ENCODE measurements around the gene ENOPH1.
"Not testable (repeated sequence)": the region's sequence is repeated elsewhere in the genome, so short reads cannot be mapped to it uniquely, and the experiment has no call there.

The ENOPH1 gene

DNA sequence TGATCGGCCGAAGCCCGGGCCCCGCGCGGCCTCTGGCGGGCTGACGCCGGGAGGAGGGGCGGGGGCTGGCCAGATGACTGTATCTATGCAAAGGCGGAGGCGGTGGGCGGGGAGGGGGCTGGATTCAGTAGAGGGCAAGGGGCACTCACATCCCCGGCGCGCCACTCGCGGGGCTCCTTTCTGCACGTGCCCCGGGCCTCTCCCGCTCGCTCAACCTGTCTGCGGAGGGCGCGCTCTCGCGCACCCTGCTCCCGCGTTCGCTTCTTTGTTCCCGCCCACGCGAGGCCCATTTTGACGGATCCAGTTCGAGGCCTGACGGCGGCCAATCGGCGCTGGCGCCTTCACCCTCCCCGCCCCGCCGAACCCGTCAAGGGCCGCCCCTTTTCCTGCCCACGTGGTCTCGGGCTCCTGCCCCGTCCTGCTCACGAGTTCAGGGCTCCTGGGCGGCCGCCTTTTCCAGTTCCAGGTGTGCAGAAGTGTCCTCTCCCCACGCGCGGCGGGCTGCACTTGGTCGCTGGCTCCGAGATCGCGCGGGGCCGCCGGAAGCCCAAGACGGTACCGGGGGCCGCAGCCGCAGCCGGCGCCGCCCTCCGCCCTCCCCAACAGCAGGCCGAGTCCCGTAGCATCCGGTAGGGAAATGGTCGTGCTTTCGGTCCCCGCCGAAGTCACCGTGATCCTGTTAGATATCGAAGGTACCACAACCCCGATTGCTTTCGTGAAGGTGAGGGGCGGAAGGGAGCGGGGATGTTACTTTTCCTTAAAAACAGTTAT lies at the start of gene ENOPH1, which contains the start of gene HNRNPDL:
Gene ENOPH1 (plus strand): TSS at position 398 of the 771 bp plus-strand sequence. CDS start 240 bp downstream, at position 638.
Gene HNRNPDL (minus strand): TSS at position 270 of the 771 bp plus-strand sequence. CDS start 772 bp downstream, outside the sequence.
- FAIRE-seq = no peak

DNA sequence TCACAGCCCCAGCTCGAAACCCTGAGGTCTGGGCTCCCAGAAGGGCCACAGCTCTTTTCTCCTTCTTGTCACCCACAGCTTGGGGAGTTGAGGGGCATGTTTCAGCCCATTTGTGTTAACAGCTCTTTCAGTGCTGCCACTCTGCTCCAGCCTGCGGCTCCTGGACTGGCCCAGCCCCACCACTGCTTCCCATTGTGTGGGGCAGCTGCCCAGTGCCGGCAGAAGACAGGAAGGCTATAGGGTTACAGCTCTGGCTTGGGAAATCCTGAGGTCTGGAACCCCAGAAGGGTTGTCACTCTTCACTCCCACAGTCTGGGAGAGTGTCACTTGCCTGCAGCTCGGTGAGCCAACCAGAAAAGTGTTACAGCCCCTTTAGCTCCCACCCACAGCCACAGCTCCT lies 49.6 kb upstream of the ENOPH1 start:
- no peak for FAIRE-seq

DNA sequence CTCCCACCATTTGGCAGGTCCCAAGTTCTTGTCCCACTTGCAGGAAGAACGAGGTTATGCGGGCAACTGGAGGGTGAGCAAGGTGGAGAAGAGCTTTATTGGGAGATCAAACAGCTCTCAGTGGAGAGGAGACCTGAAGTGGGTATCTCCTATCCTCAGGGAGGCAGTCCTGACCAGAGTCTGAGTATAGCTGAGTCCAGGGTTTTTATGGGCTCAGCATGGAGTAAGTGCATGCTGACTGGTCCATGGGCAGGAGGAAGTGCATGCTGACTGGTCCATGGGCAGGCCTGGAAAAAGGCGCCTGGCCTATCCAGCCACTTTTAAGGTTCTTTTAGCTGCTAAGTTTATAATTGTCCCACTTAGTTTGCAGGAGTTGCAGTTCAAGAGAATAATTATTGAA lies 49.2 kb upstream of the ENOPH1 start:
- no peak for FAIRE-seq

DNA sequence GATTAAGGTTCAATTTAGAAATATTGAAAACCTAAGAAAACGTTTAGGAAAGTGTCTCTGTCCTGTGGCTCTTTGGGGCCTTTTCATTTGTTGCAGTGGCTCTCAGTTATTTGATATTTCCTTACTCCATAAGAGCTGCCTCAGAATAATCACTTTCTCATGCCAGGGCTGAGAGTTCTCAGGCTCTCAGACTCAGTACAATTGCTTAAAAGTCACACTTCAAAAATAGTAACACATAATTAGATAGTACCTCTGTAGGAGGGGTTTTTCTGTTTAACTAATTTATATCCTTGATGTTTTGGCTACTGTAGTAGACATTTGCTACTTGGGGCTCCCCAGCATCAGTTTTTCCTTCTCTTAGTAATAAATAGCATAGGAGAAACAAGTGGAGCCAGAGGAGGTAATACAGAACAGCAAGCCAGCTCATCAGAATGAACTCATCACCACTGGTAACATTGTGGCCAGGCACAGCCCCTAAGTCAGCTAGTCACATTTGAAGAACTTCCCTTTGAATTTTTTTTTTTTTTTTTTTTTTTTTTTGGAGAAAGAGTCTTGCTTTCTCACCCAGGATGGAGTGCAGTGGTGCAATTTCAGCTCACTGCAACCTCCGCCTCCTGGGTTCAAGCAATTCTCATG lies 48.6 kb upstream of the ENOPH1 start:
- no peak for FAIRE-seq

DNA sequence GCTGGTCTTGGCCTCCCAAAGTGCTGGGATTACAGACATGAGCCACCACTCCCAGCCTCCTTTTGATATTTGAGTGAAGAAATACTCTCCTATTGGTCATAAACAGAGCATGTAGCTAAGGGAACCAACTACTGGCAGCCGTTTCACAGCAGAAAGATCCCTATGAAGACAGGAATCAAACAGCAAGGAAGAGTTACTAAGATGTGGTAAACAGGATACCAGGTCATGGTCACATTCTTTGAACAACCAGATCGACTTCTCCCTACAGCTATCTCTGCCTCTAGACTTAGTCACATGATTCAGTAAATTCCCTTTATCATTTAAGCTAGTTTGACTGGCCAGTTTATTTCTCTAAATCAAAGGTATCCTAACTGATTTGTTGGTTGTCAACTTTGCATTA lies 47.6 kb upstream of the ENOPH1 start:
- no peak for FAIRE-seq

DNA sequence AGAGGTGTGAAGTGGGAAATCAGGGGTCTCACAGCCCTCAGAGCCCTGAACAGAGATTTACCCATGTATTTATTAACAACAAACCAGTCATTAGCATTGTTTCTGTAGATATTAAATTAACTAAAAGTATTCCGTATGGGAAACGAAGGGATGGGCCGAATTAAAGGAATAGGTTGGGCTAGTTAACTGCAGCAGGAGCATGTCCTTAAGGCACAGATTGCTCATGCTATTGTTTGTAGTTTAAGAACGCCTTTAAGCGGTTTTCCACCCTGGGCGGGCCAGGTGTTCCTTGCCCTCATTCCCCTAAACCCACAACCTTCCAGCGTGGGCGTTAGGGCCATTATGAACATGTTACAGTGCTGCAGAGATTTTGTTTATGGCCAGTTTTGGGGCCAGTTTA lies 44.1 kb upstream of the ENOPH1 start:
- FAIRE-seq = not testable (repeated sequence)

DNA sequence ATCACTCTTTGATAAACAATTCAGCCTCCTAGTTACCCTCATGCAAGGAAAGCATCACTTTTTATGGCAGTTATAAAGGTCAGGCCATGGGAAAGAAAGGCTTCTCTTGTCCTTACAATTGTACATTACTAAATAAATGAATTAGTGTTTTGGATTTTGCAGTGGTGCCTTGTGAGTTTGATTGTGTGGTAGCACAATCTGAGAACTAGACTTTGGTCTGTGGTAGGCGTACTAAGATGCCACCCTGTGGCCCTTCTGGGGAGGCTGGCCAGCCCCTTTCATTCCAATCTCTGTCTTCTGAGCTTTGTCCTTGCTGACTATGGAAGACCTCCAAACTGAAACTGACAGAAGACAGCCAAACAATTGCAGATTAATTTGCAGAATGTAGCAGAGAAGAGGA lies 42.0 kb upstream of the ENOPH1 start:
- no peak for FAIRE-seq

DNA sequence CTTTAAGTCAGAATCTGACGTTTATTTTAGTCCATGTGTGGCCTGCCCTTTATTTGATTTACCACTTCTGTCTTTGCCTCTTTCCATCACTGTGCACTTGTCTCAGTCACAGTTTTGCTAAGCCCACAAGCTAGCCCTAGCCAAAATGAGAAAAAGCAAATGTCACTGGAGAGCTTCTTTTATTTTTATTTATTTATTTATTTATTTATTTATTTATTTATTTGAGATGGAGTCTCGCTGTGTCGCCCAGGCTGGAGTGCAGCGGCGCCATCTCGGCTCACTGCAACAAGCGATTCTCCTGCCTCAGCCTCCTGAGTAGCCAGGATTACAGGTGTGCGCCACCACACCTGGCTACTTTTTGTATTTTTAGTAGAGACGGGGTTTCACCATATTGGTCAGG lies 40.3 kb upstream of the ENOPH1 start:
- not testable (repeated sequence) for FAIRE-seq

DNA sequence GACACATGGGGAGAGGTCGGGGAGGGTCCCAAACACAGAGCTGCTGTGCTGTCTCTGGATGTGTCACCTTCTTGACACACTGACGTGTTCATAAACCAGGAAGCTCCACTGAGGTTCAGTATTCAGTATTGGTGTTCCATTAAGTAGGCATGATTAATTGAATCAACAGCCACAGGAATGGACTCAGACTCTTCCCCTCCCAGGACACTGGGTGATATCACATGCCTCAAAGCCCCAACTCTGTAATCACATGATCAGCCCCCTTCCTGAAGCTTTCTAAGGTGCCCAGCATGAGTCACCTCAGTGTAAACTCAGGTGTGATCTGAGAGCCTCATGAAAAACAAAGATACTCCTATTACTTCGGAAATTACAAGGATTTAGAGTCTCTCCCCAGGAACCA lies 35.5 kb upstream of the ENOPH1 start:
- no peak for FAIRE-seq

DNA sequence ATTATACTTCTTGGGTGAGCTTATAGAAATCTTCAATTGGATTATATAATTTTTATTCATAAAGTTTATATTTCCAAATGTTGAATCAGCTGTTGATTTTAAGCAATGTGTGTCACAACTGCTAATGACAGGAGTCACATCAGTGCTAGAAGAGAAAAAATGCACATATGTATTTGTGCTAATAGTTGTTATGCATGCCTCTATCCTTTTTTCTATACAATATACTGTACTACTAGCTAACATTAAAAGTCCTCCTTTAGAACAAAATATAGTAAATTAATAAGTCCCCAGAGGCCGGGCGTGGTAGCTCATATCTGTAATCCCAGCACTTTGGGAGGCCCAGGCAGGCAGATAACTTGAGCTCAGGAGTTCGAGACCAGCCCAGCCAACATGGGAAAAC lies 32.9 kb upstream of the ENOPH1 start:
- no peak for FAIRE-seq

DNA sequence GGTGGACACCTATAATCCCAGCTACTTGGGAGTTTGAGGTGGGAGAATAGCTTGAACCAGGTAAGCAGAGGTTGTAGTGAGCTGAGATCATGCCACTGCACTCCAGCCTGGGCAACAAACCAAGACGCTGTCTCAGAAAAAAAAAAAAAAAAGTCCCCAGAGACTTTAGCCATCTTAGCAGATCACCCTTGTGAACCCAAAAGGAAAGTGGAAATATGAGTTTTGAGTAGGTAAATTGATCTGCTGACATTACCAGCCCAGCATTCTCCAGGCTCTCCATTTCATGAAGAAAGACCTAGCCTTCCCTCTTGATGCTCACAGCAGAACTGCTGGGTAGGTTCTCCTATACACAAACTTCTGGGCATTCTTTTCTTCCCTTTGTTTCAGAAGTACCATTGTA lies 32.1 kb upstream of the ENOPH1 start:
- FAIRE-seq = no peak

DNA sequence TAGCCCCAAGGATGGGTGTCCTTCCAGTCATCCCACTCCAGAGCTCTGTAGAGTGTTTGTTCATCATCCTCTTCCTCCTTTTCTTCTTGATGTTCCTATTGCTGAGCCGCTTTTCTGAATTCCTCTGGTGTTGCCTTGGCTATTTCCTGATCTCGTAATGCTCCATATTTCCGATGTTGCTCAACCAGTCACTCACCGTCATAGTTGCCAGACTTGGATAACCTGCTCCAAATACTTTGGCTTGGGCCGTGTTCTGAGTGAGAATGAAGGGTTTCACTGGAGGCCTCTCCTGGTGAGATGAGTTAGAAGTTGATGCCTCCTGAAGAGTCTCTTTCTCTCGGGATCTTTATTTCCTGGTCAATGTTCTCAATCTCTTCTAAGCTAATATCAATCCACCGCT lies 28.8 kb upstream of the ENOPH1 start:
- FAIRE-seq = no peak

DNA sequence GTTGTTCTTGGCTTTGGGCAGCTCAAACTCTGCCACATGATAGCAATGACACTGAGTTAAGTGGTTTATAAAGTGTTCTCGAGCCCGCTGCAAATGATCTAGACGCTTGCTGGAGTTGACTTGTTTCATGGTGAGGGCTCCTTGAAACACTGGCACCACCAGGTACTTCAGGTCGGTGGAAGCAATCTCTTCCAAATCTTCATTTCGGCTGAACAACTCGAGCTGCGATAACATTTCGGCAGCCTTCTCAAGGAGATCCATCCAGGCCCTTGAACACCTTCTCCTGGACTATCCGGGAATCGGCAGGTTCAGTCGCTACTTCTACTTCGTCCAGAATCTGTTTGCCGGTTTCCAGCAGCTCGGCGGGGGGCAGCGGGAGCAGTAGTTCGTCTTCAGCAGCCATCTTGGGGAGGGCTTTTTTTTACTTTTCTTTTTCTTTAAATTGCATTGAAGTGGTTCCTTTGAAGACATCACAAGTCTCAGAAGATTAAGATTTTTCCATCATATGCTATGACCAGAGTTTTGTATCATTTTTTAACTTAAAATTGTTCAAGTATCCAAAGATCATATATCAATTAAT lies 28.1 kb upstream of the ENOPH1 start:
- no peak for FAIRE-seq

DNA sequence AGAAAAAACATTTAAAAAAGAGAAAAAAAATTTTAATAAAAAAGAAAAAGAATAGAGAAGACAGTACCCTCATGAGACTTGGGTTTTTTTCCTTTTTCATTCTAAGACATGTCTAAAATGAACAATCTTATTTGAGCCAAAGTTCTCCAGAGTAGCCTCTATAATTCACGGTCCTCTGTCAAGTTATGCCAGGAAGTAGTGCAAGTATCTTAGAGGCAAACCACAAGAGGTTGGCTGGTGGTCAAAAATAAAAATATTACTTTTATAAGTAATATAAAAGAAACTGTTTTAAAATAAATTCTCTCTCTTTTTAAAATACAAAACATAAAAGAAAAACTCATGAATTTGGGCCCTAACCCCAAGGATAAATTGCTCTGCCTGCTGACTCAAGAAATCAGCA lies 26.7 kb upstream of the ENOPH1 start:
- no peak for FAIRE-seq

DNA sequence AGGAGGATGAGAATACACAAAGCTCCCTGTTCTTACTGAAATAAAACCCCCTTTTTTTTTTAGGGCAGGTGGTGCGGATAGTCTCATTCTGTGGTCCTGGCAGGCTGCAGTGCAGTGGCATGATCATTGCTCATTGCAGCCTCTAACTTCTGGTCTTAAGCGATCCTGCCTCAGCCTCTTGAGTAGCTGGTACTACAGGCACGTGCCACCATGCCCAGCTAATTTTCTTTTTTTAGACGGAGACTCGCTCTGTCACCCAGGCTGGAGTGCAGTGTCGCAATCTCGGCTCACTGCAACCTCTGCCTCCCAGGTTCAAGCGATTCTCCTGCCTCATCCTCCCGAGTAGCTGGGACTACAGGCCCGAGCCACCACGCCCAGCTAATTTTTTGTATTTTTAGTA lies 15.3 kb upstream of the ENOPH1 start:
- not testable (repeated sequence) for FAIRE-seq

DNA sequence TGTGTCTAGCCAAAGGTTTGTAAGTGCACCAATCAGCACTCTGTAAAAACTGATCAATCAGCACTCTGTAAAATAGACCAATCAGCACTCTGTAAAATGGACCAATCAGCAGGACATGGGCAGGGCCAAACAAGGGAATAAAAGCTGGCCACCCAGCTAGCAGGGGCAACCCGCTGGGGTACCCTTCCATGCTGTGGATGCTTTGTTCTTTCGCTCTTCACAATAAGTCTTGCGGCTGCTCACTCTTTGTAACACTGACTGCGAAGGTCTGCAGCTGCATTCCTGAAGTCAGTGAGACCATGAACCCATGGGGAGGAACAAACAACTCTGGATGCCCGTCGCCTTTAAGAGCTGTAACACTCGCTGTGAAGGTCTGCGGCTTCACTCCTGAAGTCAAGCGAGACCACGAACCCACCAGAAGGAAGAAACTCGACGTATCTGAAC lies 14.4 kb upstream of the ENOPH1 start:
- no peak for FAIRE-seq

DNA sequence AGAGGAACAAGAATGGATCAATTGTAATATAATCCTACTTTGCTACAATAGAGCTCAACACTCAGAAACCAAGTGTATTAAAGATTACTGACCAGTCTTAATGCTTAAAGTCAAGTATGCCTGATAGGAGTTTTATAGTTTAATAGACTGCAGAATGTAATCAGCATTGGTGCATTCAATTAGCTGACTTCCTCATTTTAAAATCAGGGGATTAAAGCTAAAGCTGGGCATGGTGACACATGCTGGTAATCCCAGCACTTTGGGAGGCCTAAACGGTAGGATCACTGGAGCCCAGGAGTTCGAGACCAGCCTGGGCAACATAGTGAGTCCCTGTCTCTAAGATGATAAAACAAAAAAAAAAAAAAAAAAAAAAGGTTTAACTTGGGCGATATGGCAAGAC lies 10.9 kb upstream of the ENOPH1 start:
- no peak for FAIRE-seq

DNA sequence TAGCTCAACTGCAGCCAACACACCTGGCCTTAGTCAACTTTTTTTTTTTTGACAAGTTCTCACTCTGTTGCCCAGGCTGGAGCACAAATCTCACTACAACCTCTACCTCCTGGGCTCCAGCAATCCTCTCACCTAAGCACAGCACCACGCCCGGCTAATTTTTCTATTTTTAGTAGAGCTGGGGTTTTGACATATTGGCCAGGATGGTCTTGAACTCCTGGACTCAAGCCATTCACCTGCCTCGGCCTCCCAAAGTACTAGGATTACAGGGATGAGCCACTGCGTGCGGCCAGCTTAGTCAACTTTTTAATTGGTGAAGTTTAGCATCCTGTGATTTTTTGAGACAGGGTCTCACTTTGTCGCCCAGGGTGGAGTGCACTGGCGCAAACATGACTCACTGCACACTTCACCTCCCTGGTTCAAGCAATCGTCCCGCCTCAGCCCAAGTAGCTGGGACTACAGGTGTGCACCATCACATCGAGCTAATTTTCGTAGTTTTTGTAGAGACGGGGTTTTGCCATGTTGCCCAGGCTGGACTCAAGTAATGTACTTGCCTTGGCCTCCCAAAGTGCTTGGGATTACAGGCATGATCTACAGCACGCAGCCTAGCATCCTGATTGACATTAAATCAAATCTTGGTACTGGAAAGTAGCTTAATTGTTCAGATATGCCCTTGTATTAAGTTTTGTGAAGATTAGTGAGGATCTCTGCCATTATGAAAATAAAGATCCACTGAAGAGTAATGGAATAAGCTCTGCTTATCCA lies 8.4 kb upstream of the ENOPH1 start:
- no peak for FAIRE-seq

DNA sequence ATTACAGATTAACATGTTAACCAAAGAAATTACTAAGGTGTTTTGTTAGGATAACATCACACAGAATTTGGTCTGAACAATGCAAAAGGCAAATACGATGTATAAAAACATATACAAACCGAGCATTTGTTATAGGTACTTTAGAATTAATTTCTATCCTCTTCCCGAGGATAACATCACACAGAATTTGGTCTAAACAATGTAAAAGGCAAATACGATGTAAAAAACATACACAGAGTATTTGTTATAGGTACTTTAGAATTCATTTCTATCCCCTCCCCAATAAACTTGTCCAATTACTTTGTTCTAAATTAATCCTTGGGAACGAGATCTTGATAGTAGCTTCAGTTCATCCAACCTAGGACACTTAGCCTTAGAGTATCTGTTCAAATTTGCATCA lies 7.8 kb upstream of the ENOPH1 start:
- FAIRE-seq = no peak

DNA sequence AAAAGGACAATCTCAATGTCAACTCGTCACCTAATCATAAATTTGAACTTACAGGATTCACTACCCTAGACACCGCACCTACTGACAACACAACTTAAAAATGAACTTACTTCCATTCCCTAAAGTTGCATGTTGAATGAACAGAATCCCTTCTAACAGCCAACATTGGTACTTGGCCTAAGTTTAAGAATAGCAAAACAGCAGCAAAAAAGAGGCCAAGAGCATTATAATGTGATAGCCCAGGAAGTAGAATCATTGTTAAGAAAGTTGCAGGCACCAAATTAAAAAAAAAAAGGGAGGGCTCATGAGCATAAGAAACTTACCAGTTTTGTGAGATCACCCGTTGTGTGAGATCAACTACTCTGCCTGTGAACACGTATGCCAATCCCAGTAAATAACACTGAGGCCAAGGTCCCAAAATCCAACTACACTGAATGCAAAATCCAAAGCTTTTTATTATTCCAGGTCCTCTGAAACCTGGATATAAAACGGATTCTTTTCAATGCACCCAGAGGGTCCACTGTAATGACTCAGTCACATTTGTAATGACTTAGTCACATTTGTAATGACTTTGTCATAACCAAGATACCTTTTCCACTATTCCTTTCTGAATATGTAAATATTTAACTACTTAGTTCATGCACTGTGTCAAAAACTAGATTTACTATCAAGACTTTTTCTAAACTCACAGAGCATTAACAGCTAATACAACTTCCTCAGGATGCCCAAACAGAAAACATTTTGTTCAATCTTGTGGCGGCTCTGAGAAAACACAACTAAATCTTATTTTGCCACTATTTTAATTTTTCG lies 6.9 kb upstream of the ENOPH1 start:
- FAIRE-seq = peak; percentile 65

DNA sequence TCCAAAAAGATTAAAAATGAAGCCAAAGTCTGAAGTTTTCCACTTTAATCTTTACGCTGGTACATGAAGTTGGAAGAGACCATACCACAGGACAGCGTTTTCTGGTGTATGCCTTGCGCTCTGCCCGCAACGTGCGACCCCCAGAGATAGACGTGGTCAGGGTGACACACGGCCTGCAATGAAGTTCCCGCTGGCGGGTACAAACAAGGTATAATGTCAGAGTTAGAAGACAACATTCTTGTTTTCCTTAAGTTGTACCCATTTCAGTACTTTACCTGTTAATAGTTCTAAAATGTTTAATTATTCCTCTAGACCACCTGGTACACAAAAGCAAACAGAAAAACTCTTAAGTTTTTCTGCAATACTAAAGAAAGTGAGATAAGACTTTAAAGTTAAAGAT lies 4.9 kb upstream of the ENOPH1 start:
- no peak for FAIRE-seq

DNA sequence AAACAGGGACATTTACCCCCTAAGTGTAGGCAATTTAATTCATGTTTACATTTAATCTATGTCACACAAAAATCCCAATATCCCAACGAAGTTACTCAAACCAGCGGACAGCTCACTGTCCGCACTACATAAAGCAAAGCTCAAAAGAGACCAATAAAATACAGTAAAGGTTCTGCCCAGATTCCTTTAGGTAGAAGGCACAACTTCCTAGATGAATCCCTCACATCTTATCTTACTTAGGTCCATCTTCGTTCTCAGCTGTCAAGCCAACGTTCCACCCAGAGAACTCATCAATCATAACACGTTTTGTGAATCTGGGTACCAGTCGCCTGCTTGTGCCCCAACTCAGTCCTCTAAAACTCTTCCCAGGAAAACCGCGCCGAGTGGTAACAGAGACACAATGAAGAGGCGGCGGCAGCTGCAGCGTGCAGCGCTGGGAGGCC lies 1.8 kb upstream of the ENOPH1 start:
- FAIRE-seq = no peak
